ENCODE data around the gene TENM4. TPM values are rescaled to one million over a fixed set of nuclear protein-coding genes. Genes with fewer than 3 reads are reported as not detected.

TENM4 gene
- total RNA-seq, 4 donors from 2014 or later = 4.0 to 14.6 (median 4.5) TPM

DNA sequence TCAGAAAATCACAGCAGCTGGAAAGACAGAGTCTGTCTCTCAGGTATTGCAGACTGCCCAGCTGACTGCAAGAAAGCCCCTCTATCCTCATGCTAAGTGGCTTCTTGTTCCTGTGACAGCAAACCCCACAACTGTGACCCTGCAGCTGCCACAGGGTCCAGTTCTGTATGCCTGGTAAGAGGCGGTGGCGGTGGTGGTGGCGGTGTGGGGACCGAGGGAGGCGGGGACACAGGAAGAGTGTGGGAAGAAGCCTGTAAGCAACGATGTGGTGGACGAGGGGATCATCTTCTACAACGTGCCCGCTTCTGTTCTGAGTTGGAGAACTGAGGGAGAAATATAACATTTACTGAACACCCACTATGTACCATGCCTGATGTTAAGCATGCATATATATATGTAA lies 112.4 kb downstream of the TENM4 start:
- no peak for TF ChIP-seq CTCF (IDR thresholded peaks at IDR 0.05; ENCODE audit: low read depth)

DNA sequence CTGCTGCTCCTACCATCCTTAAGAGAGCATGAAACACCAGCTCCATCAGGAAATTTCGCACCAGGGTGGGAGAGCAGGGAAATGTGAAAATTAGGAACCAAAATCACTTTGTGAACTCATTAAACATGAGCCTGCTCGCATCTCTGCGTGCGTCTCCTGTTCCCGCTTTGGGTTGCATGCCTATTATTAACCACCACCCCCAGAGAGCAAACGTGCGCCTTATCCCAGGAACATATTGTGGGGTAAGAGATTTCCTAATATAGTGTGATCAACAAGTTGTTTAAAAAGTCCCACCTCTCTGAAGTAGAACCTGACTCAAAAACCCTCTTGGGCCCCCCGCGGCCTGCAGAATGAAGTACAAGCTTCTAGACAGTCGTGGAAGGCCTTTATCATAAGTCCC lies 115.0 kb downstream of the TENM4 start:
- TF ChIP-seq CTCF (IDR thresholded peaks at IDR 0.05; ENCODE audit: low read depth) = no peak

DNA sequence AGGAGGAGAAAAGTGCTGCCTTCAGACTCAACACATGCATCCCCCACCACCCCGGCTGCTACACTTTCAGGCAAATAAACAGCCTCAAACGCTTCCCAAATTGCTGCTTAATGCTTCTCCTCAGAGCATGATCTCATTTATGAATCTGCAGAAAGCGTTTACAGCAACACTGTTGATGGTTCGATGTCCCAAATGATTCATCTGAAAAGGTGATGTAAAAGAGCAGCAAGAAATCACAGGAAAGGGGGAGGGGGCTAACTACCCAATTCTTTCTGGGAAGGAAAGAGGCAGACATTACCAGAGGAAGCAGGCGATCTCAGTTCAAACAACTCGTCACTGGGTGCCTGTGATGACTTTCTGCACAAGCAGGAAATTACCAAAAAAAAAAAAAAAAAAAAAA lies 119.6 kb downstream of the TENM4 start:
- no peak for TF ChIP-seq CTCF (IDR thresholded peaks at IDR 0.05; ENCODE audit: low read depth)

DNA sequence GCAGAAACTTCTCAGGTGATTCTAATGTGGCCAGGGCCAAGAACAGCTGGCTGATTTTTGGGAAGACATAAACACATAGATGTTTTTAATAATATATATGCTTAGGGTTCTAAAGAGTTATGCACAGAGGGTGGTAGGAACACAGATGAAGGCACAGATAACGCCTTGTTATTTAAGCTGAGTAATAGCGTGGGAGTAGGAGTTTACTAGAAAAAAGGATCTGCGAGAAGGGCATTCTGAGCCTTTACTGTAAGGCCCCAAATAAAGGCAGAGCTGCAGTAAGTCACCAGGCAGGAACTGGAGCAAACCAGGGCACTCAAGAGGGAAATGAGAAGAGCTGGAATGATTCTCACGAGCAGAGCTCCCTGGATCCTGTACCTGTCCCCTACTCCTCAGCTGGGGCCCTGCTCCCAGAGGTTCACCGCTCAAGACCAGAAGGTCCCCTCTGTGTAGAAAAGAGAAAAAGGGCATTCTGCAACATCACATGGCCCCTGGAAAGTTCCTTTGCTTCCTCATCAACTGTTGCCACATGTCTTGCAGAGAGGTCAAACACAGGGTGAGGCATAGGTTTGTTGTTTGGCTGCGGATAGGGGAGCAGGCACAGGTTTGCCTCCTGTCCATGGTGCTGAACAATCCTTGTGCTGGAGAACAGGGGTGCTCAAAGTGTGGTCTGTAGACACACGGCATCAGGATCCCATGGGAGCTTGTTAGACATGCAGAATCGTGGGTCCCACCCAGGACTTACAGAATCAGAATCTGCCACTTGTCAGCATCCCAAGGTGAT lies 125.7 kb downstream of the TENM4 start:
- no peak for TF ChIP-seq CTCF (IDR thresholded peaks at IDR 0.05; ENCODE audit: low read depth)

GRCh38 chr11:79313530-79313913 lies 127.3 kb downstream of the TENM4 start:
- no peak for TF ChIP-seq CTCF (IDR thresholded peaks at IDR 0.05; ENCODE audit: low read depth)

DNA sequence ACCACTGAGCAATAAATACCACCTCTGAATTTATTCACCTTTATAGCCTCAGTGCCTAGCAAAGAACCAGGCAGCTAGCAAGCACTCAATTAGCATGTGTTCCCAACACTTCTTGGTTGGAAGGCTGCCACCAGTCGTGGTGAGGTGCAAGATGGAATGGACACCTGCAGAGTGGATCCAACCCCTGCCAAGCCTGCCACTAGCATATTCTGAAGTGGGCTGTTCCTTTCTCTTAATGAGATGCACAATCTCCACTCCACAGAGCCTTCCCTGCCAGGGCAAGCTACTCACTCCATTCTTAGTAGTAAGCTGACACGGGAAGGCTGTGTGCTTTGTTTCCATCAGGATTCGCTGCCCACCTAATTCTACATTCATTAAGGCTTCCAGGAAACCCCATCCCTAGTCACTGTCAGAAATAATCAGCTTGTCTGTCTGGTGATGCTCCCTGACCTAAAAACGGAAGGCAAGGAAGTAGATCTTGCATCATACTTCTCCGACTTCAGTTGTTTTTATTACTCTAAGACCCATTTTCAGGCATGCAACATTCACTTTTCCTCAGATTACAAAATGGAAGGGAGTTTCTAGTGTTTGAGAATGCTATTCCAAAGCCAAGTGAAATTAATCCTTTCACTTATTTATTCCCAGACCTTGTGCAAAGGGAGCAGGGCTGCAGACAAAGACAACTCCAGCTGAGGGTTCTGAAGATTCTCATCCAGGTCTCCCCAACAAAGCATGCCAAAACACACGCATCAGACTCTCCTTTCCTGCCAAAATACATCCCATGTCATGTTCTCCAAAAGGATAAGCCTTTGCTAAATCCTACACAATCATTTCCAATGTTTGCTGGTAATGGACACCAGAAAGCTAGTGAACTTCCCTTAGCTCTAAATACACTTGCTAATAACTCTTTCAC lies 128.0 kb downstream of the TENM4 start:
- no peak for TF ChIP-seq CTCF (IDR thresholded peaks at IDR 0.05; ENCODE audit: low read depth)

- no peak for TF ChIP-seq CTCF (IDR thresholded peaks at IDR 0.05; ENCODE audit: low read depth)
These were observed 129.4 kb downstream of the TENM4 start for GRCh38 chr11:79311461-79311860.

Measured in subcutaneous adipose tissue (tissue), 4 donors.